ENCODE results near the gene SPARCL1.

- TF ChIP-seq CTCF (conservative IDR thresholded peaks at IDR 0.05; ENCODE audit: low read depth in 2 of 2) (no peak), POLR2AphosphoS5 (IDR thresholded peaks at IDR 0.05; ENCODE audit: low read depth) (no peak), EZH2 (IDR thresholded peaks at IDR 0.05; ENCODE audit: low read depth, unreplicated experiment) (no peak), STAT1 (IDR thresholded peaks at IDR 0.05; ENCODE audit: unreplicated experiment) (no peak), REST (IDR thresholded peaks at IDR 0.05; ENCODE audit: unreplicated experiment) (no peak), ZNF331 (CRISPR knock-in tag; IDR thresholded peaks at IDR 0.05; ENCODE audit: low read depth) (no peak), ZNF462 (CRISPR knock-in tag; IDR thresholded peaks at IDR 0.05) (no peak)
These were observed 1.7 kb upstream of the SPARCL1 start for GRCh38 chr4:87530868-87531267.
